ENCODE results near the gene VPS37B.

The VPS37B gene

DNA sequence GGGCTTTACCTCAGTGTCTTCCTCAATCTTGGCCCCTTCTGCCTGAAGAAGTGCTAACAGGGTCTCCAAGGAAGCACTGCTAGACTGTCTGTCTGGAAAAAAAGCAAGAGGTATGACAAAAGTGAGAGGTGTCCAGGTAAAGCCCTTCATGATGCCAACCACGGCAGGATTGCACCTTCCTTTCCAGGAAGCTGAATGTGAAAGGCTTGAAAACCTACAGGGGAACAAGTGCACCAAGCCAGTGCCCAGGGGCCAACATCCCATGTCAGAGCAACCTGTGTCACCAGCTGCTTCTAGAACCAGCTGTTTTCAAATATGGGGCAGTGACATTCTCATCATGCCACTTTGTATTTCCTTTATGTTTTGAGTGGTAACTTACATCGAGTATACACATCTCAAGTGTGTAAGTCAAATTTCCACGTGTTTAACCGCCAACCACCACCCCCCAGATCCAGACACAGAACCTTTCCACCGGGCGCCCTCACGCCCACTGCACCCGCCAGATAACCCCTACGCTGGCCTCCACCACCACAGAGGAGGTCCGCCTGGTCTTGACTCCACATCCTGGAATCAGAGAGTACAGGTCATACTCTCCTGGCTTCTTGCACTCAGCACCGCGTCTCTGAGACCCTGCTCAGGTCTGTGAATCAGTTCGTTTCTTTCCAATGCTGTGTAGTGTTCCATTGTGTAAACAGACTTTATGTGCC, 27.3 kb downstream of the VPS37B start:
- no peak for TF ChIP-seq GATA3 (IDR thresholded peaks at IDR 0.05; ENCODE audit: low read depth, low read length)
- TF ChIP-seq GATA2 (IDR thresholded peaks at IDR 0.05; ENCODE audit: low read depth, low read length) = no peak

DNA sequence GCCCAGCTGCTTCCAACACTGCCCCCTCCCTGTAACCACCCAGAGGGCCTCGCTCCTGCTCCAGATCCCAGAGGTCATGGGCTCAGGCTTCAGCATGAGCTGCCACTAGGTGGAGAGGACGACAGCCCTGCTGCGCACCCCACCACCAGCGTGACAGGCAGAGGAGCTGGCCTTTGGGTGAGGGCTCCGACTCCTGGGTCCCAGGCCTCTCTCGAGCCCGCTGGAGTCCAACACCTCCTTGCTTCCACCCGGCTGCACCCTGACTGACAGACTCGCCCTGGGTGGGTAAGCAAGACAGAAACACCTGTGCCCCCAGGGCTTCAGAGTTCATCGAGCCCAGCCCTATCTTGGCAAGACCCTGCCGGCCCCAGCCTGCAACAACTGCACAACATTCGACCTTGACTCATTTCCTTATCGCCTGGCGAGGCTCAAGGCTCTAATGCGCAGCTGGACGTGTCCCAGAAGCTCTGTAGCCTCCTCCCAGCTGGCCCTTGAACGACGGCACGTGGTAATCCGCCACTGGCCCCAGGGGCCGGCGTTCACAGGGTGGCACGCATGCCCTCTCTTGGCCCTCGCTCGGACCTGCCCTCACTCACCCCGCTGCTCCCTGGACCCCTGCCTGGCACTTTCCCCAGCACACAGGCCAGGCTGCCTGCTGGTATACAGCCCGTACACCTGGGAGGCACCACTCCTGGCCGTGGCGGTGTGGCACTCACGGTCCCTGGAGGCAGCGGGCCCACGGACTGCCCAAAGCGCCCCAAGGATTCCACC, 28.0 kb downstream of the VPS37B start:
- TF ChIP-seq GATA2 (IDR thresholded peaks at IDR 0.05; ENCODE audit: low read depth, low read length) = no peak
- TF ChIP-seq GATA3 (IDR thresholded peaks at IDR 0.05; ENCODE audit: low read depth, low read length) = no peak

DNA sequence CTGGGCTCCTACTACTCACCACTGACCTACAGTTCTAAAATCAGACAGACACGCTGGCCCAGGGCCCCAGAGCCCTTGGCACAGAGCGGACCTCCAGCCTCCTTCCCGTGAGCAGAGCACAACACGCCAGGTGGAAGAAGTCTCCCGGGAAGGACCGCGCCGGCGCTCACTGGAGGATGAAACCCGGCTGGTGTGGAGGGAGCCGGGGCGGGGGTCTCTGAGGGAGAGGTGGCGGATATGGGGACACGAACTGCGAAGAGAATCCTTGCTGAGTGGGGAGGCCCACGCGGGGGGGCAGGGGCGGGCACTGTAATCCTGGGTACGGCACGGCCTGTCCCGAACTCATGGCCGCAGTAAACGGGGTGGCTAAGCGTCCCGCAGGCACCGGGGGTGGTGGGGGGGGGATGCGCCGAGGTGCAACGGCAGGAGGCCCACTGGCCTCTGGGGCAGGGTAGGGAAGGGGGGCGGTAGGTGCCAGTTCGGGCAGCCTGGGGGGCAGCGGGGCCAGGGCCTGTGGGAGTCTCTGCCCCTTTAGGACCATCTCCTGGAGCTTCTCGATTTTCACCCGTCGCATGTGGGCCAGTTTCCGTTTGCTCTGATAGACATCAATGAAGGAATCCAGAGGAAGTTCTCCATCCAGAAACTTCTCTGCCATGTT, 28.8 kb downstream of the VPS37B start:
- TF ChIP-seq GATA3 (IDR thresholded peaks at IDR 0.05; ENCODE audit: low read depth, low read length) (no peak), GATA2 (IDR thresholded peaks at IDR 0.05; ENCODE audit: low read depth, low read length) (no peak)

DNA sequence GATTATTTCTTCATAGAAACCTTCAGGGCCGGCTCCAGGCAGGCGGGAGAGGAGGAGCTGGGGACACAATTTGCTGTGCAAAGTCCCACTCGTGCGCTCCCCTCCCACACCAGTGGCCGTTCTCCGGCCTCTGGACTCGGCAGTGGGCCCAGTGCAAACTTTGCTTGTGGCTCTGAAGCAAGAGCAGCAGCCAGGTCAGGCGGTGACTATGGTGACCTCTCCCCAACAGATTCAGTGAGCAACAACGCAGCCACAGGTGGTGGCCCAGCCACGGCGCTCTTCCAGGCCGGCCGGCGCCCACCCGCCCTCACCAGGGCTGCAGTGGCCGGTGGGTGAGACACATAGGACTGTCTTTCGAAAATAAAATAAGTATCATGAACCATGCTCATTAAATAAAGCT, 29.5 kb downstream of the VPS37B start:
- TF ChIP-seq GATA2 (IDR thresholded peaks at IDR 0.05; ENCODE audit: low read depth, low read length) = no peak
- TF ChIP-seq GATA3 (IDR thresholded peaks at IDR 0.05; ENCODE audit: low read depth, low read length) = no peak

DNA sequence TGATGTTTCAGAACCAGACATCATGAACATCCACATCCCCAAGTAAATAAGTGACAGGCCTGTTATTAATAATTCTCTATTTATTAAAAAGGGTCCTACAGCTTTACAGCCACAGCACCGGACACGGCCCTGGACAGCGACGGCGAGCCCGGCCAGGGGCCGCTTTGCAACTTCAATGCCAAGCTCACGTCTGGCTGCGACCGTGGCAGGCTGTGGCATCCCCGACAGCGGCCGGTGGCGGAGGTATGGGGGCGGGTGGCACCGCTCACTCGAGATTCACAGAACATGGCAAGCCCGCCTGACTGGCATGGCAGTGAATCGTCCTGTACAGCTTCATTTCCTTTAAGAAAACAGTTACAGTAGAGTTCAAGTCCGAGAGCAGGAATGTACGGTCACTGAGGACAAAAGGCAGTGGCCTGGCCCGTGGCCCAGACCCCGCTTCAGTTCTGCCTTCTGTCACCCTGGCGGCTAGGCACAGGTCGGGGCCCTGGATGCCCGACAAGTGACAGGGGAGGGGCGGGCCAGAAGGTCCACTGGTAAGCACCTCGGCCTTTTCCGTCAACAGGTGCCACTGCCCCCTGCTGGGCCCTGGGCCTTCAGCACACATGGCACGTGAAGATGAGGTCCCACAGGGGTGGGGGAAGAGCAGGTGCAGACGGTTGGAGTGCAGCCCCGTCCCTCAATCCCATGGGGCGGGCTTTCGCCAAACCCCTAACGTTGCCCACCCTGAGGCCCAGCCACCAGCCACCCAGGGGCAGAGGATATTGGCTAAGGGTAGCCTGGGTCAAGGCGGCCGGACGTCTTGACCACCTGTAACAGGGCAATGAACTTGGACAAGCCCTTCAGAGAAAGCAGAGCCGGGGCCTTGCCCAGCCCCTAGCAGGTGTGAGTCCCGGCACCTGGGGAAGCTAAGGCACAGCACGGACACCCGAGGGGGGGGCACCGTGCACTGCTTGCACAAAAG, 30.4 kb downstream of the VPS37B start:
- TF ChIP-seq GATA2 (IDR thresholded peaks at IDR 0.05; ENCODE audit: low read depth, low read length) (no peak), GATA3 (IDR thresholded peaks at IDR 0.05; ENCODE audit: low read depth, low read length) (no peak)

DNA sequence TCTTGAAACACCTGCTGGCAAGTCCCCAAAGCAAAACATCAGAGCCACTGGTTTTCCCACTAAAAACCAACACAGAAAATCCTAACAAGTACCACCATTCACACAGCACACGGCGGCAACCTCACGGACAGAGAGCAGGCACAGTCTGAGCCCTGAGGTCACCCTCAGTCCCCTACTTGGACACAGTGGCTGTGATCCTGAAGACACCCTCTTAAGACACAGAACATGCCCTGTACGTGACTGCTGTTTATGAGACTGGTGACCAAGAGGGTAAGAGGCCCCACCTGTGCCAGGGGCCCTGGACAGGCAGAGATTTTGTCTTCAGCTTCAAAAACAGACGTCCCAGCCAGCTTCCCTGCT, 31.1 kb downstream of the VPS37B start:
- TF ChIP-seq GATA2 (IDR thresholded peaks at IDR 0.05; ENCODE audit: low read depth, low read length) (no peak), GATA3 (IDR thresholded peaks at IDR 0.05; ENCODE audit: low read depth, low read length) (no peak)

DNA sequence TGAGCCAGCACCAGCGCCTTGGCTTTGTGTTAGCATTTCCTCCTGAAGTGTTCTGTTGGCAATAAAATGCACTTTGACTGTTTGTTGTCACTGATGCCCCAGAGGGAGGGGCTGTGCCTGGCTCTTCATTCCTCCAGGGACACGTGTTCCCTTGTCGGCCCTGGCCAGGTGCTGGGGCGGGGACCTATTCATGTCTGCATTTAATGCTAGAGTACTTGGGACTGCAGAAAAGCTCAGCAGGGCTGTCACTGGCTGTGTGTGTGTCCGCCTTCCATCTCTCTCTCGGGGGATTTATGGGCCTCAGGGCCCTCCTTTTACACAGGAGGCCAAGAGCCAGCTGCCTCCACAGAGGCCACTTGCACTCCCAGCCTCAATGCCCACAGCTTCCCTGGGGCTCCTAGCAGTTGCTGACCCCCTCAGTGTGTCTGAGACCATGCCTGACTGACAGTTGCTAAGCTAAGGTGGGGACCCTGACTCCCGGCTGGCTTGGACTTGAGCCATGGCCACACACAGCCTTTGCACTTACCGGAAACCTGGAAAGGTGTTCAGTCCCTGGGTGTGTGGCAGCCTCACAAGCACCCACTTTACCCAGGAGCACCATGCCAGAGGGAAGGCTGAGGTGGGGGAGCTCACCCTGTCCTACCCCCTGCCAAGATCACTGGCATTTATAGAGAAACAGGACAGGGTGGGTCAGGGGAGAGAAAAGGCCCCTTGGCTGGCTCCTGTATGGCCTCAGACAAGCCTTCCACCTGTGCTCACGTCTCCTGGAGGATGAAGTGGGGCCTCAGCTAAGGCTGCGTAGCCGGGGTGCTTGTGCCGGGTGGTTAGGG, 32.8 kb downstream of the VPS37B start:
- no peak for TF ChIP-seq GATA2 (IDR thresholded peaks at IDR 0.05; ENCODE audit: low read depth, low read length)
- no peak for TF ChIP-seq GATA3 (IDR thresholded peaks at IDR 0.05; ENCODE audit: low read depth, low read length)

DNA sequence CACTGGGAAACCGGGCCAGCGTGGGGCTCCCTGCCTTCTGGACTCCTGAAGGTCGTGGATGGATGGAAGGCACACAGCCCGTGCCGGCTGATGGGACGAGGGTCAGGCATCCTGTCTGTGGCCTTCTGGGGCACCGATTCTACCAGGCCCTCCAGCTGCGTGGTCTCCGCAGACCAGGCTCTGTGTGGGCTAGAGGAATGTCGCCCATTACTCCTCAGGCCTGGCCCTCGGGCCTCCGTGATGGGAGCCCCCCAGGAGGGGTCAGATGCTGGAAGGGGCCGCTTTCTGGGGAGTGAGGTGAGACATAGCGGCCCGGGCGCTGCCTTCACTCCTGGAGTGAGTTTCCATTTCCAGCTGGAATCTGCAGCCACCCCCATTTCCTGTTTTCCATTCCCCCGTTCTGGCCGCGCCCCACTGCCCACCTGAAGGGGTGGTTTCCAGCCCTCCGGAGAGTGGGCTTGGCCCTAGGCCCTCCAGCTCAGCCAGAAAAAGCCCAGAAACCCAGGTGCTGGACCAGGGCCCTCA, 33.8 kb downstream of the VPS37B start:
- TF ChIP-seq GATA3 (IDR thresholded peaks at IDR 0.05; ENCODE audit: low read depth, low read length) (no peak), GATA2 (IDR thresholded peaks at IDR 0.05; ENCODE audit: low read depth, low read length) (no peak)

DNA sequence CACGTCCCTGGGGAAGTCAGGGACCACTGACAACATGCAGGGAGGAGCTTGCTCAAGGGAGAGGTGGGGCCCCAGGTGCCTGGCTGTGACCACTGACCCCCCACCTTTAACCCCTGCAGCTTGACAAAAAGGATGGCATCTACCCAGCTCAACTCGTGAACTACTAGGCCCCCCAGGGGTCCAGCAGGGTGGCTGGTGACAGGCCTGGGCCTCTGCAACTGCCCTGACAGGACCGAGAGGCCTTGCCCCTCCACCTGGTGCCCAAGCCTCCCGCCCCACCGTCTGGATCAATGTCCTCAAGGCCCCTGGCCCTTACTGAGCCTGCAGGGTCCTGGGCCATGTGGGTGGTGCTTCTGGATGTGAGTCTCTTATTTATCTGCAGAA, 34.3 kb downstream of the VPS37B start:
- TF ChIP-seq GATA3 (IDR thresholded peaks at IDR 0.05; ENCODE audit: low read depth, low read length) (no peak), GATA2 (IDR thresholded peaks at IDR 0.05; ENCODE audit: low read depth, low read length) (no peak)

DNA sequence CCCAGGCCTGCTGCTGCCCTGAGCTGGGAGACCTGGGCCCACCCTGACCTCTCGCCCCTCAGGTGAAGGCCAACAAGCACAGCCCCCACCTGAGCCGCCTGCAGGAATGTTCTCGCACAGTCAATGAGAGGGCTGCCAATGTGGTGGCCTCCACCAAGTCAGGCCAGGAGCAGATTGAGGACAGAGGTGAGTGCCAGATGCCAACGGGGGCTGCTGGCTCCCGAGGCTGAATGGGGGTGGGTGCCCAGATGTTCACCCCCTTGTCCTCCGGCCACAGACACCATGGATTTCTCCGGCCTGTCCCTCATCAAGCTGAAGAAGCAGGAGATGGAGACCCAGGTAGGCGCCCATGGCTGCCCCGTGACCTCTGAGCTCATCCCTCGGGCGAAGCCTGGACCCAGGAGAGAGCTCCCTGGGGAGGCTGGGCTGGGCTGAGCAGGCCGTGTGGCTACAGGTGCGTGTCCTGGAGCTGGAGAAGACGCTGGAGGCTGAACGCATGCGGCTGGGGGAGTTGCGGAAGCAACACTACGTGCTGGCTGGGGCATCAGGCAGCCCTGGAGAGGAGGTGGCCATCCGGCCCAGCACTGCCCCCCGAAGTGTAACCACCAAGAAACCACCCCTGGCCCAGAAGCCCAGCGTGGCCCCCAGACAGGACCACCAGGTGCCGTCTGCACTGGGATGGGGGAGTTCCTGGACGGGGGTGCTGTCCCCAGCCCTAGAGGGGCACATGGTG, 34.9 kb downstream of the VPS37B start:
- TF ChIP-seq GATA2 (IDR thresholded peaks at IDR 0.05; ENCODE audit: low read depth, low read length) (no peak), GATA3 (IDR thresholded peaks at IDR 0.05; ENCODE audit: low read depth, low read length) (no peak)

DNA sequence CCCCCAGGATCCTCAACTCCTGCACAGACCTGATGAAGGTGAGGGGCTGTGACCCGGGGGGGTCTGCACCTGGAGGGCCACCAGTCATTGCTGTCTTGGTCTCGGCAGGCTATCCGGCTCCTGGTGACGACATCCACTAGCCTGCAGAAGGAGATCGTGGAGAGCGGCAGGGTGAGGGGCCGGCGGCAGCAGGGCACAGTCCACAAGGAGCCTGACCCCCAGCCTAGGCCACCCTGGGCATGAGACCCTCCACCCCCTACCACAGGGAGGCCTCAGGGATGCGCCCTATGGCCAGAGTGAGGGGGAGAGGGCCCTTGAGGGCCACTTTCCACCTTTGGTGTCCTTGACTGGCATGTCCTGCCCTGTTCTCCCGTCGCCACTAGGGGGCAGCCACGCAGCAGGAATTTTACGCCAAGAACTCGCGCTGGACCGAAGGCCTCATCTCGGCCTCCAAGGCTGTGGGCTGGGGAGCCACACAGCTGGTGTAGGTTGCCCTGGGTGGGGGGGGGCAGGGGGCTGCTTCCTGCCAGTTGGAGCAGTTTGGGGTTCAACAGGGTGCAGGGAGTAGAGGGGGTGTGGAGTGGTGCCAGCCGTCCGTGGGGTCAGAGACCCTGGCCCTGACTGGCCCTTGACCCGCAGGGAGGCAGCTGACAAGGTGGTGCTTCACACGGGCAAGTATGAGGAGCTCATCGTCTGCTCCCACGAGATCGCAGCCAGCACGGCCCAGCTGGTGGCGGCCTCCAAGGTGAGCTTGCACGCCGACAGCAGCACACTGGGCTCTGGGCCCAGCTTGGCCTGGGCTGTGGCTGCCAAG, 35.7 kb downstream of the VPS37B start:
- no peak for TF ChIP-seq GATA2 (IDR thresholded peaks at IDR 0.05; ENCODE audit: low read depth, low read length)
- TF ChIP-seq GATA3 (IDR thresholded peaks at IDR 0.05; ENCODE audit: low read depth, low read length) = no peak
